Measurements from ENCODE around the gene MACROH2A2. TPM values are rescaled to one million over a fixed set of nuclear protein-coding genes. Genes with fewer than 3 reads are reported as not detected.

The MACROH2A2 gene
- total RNA-seq, 4 donors from 2014 or later: 6.2 to 17.8 (median 15.4) TPM

DNA sequence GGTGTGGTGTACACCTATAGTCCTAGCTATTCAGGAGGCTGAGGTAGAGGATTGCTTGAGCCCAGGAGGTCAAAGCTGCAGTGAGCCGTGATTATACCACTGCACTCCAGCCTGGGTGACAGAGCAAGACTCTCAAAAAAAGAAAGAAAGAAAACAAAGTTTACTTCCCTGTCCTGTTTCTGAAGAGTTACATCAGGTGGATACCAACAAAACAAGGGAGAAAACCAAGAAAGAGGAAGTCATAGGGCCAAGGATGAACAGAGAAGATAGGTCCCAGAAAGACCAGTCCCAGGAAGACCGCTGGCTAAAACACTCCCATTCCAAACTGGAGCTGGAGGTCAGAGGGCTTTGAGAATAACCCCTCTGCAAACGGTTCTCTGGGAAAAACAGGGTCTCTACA, 13.5 kb downstream of the MACROH2A2 start:
- intact Hi-C loops (cut with DNase I): no loop called here
- no peak for DNase-seq (ENCODE audit: extremely low spot score)
- WGBS: 94% methylated on average over 3 of the region's 3 CpGs
- H3K4me3 ChIP-seq: no peak overlapping the region
- no peak for TF ChIP-seq POLR2A (IDR thresholded peaks at IDR 0.05; ENCODE audit: low read depth)
- TF ChIP-seq CTCF (IDR thresholded peaks at IDR 0.05): no peak
- no peak for TF ChIP-seq POLR2AphosphoS5 (IDR thresholded peaks at IDR 0.05)
- TF ChIP-seq EP300 (IDR thresholded peaks at IDR 0.05): no peak
- H3K4me1 ChIP-seq: no peaks in the 10 kb centered on the region
- no peaks in the 10 kb centered on the region for H3K36me3 ChIP-seq
- no peak overlapping the region for H3K27ac ChIP-seq (replicated peaks in 1 of 4)
- no peaks in the 10 kb centered on the region for H3K9me3 ChIP-seq
- H3K27me3 ChIP-seq: no peaks in the 10 kb centered on the region

DNA sequence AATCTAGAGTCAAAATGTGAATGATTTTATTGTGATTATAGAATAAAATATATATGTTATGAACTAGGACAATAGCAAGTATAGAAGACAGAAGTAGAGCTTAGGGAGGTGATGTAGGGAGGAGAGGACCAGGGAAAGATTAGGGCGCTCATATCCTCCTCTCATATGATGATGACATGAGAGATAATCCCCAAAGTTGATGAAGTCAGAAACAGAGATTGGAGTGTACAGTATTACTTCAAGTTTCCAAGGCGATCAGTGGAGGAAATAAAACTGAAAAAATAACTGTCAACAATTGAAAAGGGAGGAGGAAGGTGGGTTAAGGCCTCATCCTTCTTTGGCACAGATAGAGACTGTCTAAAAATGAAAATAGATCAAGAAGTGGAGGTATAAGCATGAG, 14.9 kb downstream of the MACROH2A2 start:
- Histone ChIP-seq H3K4me1 (no peaks in the 10 kb centered on the region), H3K36me3 (no peaks in the 10 kb centered on the region), H3K4me3 (no peak overlapping the region), H3K27me3 (no peaks in the 10 kb centered on the region), H3K9me3 (no peaks in the 10 kb centered on the region), H3K27ac (replicated peaks in 1 of 4) (no peak overlapping the region)
- intact Hi-C loops (cut with DNase I): no loop called here
- WGBS: 94% methylated on average over 2 of the region's 2 CpGs
- DNase-seq (ENCODE audit: extremely low spot score): no peak
- TF ChIP-seq POLR2A (IDR thresholded peaks at IDR 0.05; ENCODE audit: low read depth): no peak
- TF ChIP-seq EP300 (IDR thresholded peaks at IDR 0.05): no peak
- no peak for TF ChIP-seq CTCF (IDR thresholded peaks at IDR 0.05)
- no peak for TF ChIP-seq POLR2AphosphoS5 (IDR thresholded peaks at IDR 0.05)

DNA sequence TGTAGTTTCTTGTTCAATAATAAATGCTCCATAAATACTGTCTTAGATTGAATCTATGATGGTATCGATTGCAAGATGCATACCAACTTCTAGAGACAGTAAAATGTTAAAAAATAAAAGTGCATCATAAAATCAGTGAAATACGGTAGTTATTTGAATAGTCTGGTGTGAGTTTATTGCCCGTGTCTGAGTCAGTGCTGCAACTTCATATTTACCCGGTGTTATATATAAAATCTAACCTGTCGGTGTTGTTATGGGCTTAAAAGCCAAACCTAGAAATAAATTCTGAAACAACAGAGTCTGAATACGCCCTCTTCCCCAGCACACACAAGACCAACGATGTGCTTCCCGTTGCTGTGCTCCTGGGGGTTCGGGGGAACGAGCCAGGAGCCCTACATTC, 16.3 kb downstream of the MACROH2A2 start:
- 96% methylated on average over 10 of the region's 10 CpGs for whole genome bisulfite sequencing
- Histone ChIP-seq H3K4me3 (no peak overlapping the region), H3K36me3 (no peaks in the 10 kb centered on the region), H3K27me3 (no peaks in the 10 kb centered on the region), H3K27ac (replicated peaks in 1 of 4) (no peak overlapping the region), H3K4me1 (no peaks in the 10 kb centered on the region), H3K9me3 (no peaks in the 10 kb centered on the region)
- intact Hi-C loops (cut with DNase I): no loop called here
- TF ChIP-seq POLR2AphosphoS5 (IDR thresholded peaks at IDR 0.05) (no peak), CTCF (IDR thresholded peaks at IDR 0.05) (no peak), EP300 (IDR thresholded peaks at IDR 0.05) (no peak), POLR2A (IDR thresholded peaks at IDR 0.05; ENCODE audit: low read depth) (no peak)
- DNase-seq (ENCODE audit: extremely low spot score): no peak

DNA sequence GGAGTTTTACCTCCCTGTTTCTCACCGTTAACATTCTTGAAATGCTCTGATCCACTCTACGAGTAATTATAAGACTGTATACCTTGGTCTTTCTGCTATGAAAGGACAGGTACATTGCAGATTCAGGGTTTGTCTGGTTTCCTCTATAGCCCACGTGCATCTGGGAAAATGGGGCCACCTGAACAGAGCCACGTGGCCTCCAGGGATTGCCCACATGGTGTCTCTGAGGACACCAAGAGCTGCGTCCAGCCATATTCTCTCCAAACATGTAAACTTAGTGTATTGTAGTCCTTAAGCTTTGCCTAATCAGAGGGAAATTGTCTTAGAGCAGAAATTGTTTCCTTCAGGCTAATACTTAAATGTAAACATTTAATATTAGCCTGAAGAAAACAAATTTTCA, 16.7 kb downstream of the MACROH2A2 start:
- 81% methylated on average over 5 of the region's 5 CpGs for WGBS
- H3K27me3 ChIP-seq: no peaks in the 10 kb centered on the region
- H3K27ac ChIP-seq (replicated peaks in 1 of 4): no peak overlapping the region
- H3K36me3 ChIP-seq: no peaks in the 10 kb centered on the region
- intact Hi-C loops (cut with DNase I): no loop called here
- H3K4me3 ChIP-seq: no peak overlapping the region
- TF ChIP-seq POLR2A (IDR thresholded peaks at IDR 0.05; ENCODE audit: low read depth) (no peak), POLR2AphosphoS5 (IDR thresholded peaks at IDR 0.05) (no peak), CTCF (IDR thresholded peaks at IDR 0.05) (no peak), EP300 (IDR thresholded peaks at IDR 0.05) (no peak)
- H3K9me3 ChIP-seq: no peaks in the 10 kb centered on the region
- DNase-seq (ENCODE audit: extremely low spot score): no peak
- no peaks in the 10 kb centered on the region for H3K4me1 ChIP-seq

DNA sequence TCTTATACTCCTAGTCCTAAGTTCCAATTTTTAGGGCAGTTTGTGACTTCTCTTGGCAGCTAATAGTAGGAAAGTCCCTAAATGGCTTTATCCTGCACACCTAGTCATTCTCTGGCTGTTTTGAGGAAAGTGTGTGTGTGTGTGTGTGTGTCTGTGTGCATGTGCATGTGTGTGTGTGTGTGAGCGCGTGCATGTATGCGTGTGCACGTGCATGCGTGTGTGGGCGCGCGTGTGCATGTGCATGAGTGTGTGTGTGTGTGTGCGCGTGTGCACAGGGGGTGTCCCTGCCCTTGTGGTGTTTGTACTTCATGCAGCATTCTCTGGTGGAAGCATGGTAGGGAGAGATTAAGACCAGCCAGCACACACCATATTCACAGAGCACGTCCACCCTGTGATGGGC, 18.2 kb downstream of the MACROH2A2 start:
- no peaks in the 10 kb centered on the region for H3K9me3 ChIP-seq
- no peak for DNase-seq (ENCODE audit: extremely low spot score)
- intact Hi-C loops (cut with DNase I): no loop called here
- no peak overlapping the region for H3K4me3 ChIP-seq
- 95% methylated on average over 11 of the region's 11 CpGs for WGBS
- H3K36me3 ChIP-seq: peaks cover 0 to 6% (median 3%) of the 10 kb centered on the region in 4 donors
- H3K4me1 ChIP-seq: no peaks in the 10 kb centered on the region
- no peaks in the 10 kb centered on the region for H3K27me3 ChIP-seq
- no peak overlapping the region for H3K27ac ChIP-seq (replicated peaks in 1 of 4)
- TF ChIP-seq POLR2A (IDR thresholded peaks at IDR 0.05; ENCODE audit: low read depth) (no peak), CTCF (IDR thresholded peaks at IDR 0.05) (no peak), POLR2AphosphoS5 (IDR thresholded peaks at IDR 0.05) (no peak), EP300 (IDR thresholded peaks at IDR 0.05) (no peak)

Data from esophagus muscularis mucosa (tissue), 4 donors.